Superior temporal gyrus (tissue), 1 donor: ENCODE data around the gene ZNF12.
A peak's percentile ranks its signal among the peaks of the same experiment; 100 is the strongest.
"Not testable (repeated sequence)": the region's sequence is repeated elsewhere in the genome, so short reads cannot be mapped to it uniquely, and the experiment has no call there.

Source experiments
- DNase-seq: peaks from one replicate; pipeline ENCODE4 v3.0.0-alpha.2; 2016; ENCODE audit errors: extremely low spot score

The ZNF12 gene

GRCh38 chr7:6706666-6707407 lies at the start of gene ZNF12:
Gene ZNF12 (minus strand): TSS chr7:6706947. CDS start chr7:6705173, 1,774 bp downstream.
- DNase-seq, result peak; percentile 96

- not testable (repeated sequence) for DNase-seq
Observed at GRCh38 chr7:6753964-6754363, 47.2 kb upstream of the ZNF12 start, which contains the start of gene RSPH10B2. Gene RSPH10B2 (plus strand): TSS chr7:6754103. CDS start chr7:6757678, 3,575 bp downstream.

- DNase-seq, result not testable (repeated sequence)
Observed at GRCh38 chr7:6750173-6750572, 43.4 kb upstream of the ZNF12 start.

GRCh38 chr7:6749335-6749734 lies 42.6 kb upstream of the ZNF12 start:
- DNase-seq, result not testable (repeated sequence)

GRCh38 chr7:6744410-6745100 lies 37.8 kb upstream of the ZNF12 start:
- not testable (repeated sequence) for DNase-seq

- DNase-seq, result not testable (repeated sequence)
Observed at GRCh38 chr7:6738415-6738814, 31.7 kb upstream of the ZNF12 start.

GRCh38 chr7:6730343-6730633 lies 23.5 kb upstream of the ZNF12 start:
- DNase-seq, result no peak

- DNase-seq, result peak; percentile 97
Observed at GRCh38 chr7:6729492-6730342, 23.0 kb upstream of the ZNF12 start.

- not testable (repeated sequence) for DNase-seq
Observed at GRCh38 chr7:6728893-6729491, 22.2 kb upstream of the ZNF12 start.

- DNase-seq, result no peak
Observed at GRCh38 chr7:6727663-6728062, 20.9 kb upstream of the ZNF12 start.

- DNase-seq, result not testable (repeated sequence)
Observed at GRCh38 chr7:6726341-6726740, 19.6 kb upstream of the ZNF12 start.

GRCh38 chr7:6725003-6725402 lies 18.3 kb upstream of the ZNF12 start:
- no peak for DNase-seq

- DNase-seq, result not testable (repeated sequence)
Observed at GRCh38 chr7:6724351-6724750, 17.6 kb upstream of the ZNF12 start.

GRCh38 chr7:6718124-6718523 lies 11.4 kb upstream of the ZNF12 start:
- DNase-seq, result no peak

GRCh38 chr7:6715898-6716297 lies 9.2 kb upstream of the ZNF12 start:
- DNase-seq, result not testable (repeated sequence)

- DNase-seq, result no peak
Observed at GRCh38 chr7:6714360-6714759, 7.6 kb upstream of the ZNF12 start.

- DNase-seq, result no peak
Observed at GRCh38 chr7:6709808-6710207, 3.1 kb upstream of the ZNF12 start.

GRCh38 chr7:6708304-6708703 lies 1.6 kb upstream of the ZNF12 start:
- DNase-seq, result no peak

- DNase-seq, result no peak
Observed at GRCh38 chr7:6705959-6706665, 635 bp downstream of the ZNF12 start.

- DNase-seq, result no peak
Observed at GRCh38 chr7:6701860-6702259, 4.9 kb downstream of the ZNF12 start.

- no peak for DNase-seq
Observed at GRCh38 chr7:6700793-6701192, 6.0 kb downstream of the ZNF12 start.
